NK-92 (cell line): ENCODE data around the gene R3HDM2.
A peak's percentile ranks its signal among the peaks of the same experiment; 100 is the strongest.

Experiments
- DNase-seq: peaks from one replicate; lab custom pipeline; 2025; ENCODE audit not compliant: unreplicated experiment; lab: John Stamatoyannopoulos, UW

Gene R3HDM2

GRCh38 chr12:57467212-57467874 is 36.5 kb upstream of the R3HDM2 start:
- DNase-seq: no peak

GRCh38 chr12:57465747-57466505 is 35.1 kb upstream of the R3HDM2 start:
- no peak for DNase-seq

GRCh38 chr12:57465030-57465746 is 34.3 kb upstream of the R3HDM2 start:
- no peak for DNase-seq

GRCh38 chr12:57464569-57464968 is 33.7 kb upstream of the R3HDM2 start:
- no peak for DNase-seq

- no peak for DNase-seq
These were observed 32.0 kb upstream of the R3HDM2 start for GRCh38 chr12:57462912-57463253.

- DNase-seq: peak; percentile 12
These were observed 31.5 kb upstream of the R3HDM2 start for GRCh38 chr12:57462251-57462911.

GRCh38 chr12:57461917-57462250 is 31.0 kb upstream of the R3HDM2 start:
- DNase-seq: no peak

GRCh38 chr12:57461276-57461916 is 30.6 kb upstream of the R3HDM2 start:
- DNase-seq: no peak

GRCh38 chr12:57460841-57461275 is 30.0 kb upstream of the R3HDM2 start:
- no peak for DNase-seq

- DNase-seq: no peak
These were observed 29.6 kb upstream of the R3HDM2 start for GRCh38 chr12:57460468-57460784.

GRCh38 chr12:57459750-57460467 is 29.1 kb upstream of the R3HDM2 start, which contains the start of gene GLI1:
Gene GLI1, plus strand, starts transcription at chr12:57459785. Its CDS starts 3,907 bp downstream, at chr12:57463692.
- no peak for DNase-seq

GRCh38 chr12:57459055-57459749 is 28.4 kb upstream of the R3HDM2 start:
- peak; percentile 62 for DNase-seq

GRCh38 chr12:57458665-57459054 is 27.8 kb upstream of the R3HDM2 start:
- DNase-seq: no peak

GRCh38 chr12:57456737-57457490 is 26.1 kb upstream of the R3HDM2 start:
- no peak for DNase-seq

GRCh38 chr12:57456145-57456700 is 25.4 kb upstream of the R3HDM2 start:
- DNase-seq: no peak

- DNase-seq: no peak
These were observed 24.7 kb upstream of the R3HDM2 start for GRCh38 chr12:57455374-57456144.

GRCh38 chr12:57454566-57455373 is 23.9 kb upstream of the R3HDM2 start, which contains the start of gene INHBE:
Gene INHBE, plus strand, starts transcription at chr12:57455307. Its CDS starts 230 bp downstream, at chr12:57455537.
- DNase-seq: no peak
